ENCODE results near the gene EMSY. TPM values are rescaled to one million over a fixed set of nuclear protein-coding genes. Genes with fewer than 3 reads are reported as not detected.

The EMSY gene
- total RNA-seq, 4 donors from 2014 or later: 33.9 to 47.0 (median 41.5) TPM

- Histone ChIP-seq H3K36me3 (peaks cover 0 to 68% (median 0%) of the 10 kb centered on the region in 3 donors), H3K4me1 (peaks cover 0 to 11% (median 0%) of the 10 kb centered on the region in 4 donors), H3K27ac (no peak overlapping the region), H3K27me3 (no peaks in the 10 kb centered on the region), H3K9me3 (no peaks in the 10 kb centered on the region), H3K4me3 (no peak overlapping the region)
- DNase-seq (ENCODE audit: low spot score in 2 of 2): no peak
- TF ChIP-seq POLR2A (IDR thresholded peaks at IDR 0.05): no peak
- no peak for TF ChIP-seq CTCF (IDR thresholded peaks at IDR 0.05)
- TF ChIP-seq EP300 (IDR thresholded peaks at IDR 0.05): no peak
- WGBS, 2 donors: 65 to 87% methylated on average over 2 of the region's 2 CpGs
Observed at GRCh38 chr11:76526878-76527277, 82.1 kb downstream of the EMSY start.

- 69 to 85% methylated on average over 2 of the region's 2 CpGs for WGBS, 2 donors
- Histone ChIP-seq H3K9me3 (no peaks in the 10 kb centered on the region), H3K4me3 (no peak overlapping the region), H3K27ac (no peak overlapping the region), H3K4me1 (no peaks in the 10 kb centered on the region), H3K27me3 (no peaks in the 10 kb centered on the region), H3K36me3 (peaks cover 0 to 91% (median 7%) of the 10 kb centered on the region in 3 donors)
- no peak for TF ChIP-seq POLR2A (IDR thresholded peaks at IDR 0.05)
- no peak for TF ChIP-seq EP300 (IDR thresholded peaks at IDR 0.05)
- no peak for TF ChIP-seq CTCF (IDR thresholded peaks at IDR 0.05)
- DNase-seq (ENCODE audit: low spot score in 2 of 2): no peak
Observed at GRCh38 chr11:76542436-76542835, 97.6 kb downstream of the EMSY start.

GRCh38 chr11:76543006-76543703 lies 98.3 kb downstream of the EMSY start:
- no peak overlapping the region for H3K27ac ChIP-seq
- 91 to 94% methylated on average over 7 of the region's 7 CpGs for WGBS, 2 donors

GRCh38 chr11:76550781-76551180 lies 106.0 kb downstream of the EMSY start:
- Histone ChIP-seq H3K36me3 (peaks cover 0 to 47% (median 0%) of the 10 kb centered on the region in 3 donors), H3K27ac (no peak overlapping the region), H3K9me3 (no peaks in the 10 kb centered on the region), H3K4me1 (no peaks in the 10 kb centered on the region), H3K27me3 (no peaks in the 10 kb centered on the region), H3K4me3 (no peak overlapping the region)
- 62 to 68% methylated on average over 7 of the region's 7 CpGs for WGBS, 2 donors
- no peak for DNase-seq (ENCODE audit: low spot score in 2 of 2)
- TF ChIP-seq EP300 (IDR thresholded peaks at IDR 0.05): no peak
- no peak for TF ChIP-seq CTCF (IDR thresholded peaks at IDR 0.05)
- TF ChIP-seq POLR2A (IDR thresholded peaks at IDR 0.05): no peak

More at GRCh38 chr11:76543006-76543703, 98.3 kb downstream of the EMSY start:
- H3K27me3 ChIP-seq: no peaks in the 10 kb centered on the region
- TF ChIP-seq EP300 (IDR thresholded peaks at IDR 0.05): no peak
- no peak for TF ChIP-seq POLR2A (IDR thresholded peaks at IDR 0.05)
- TF ChIP-seq CTCF (IDR thresholded peaks at IDR 0.05): no peak
- peaks cover 0 to 91% (median 7%) of the 10 kb centered on the region in 3 donors for H3K36me3 ChIP-seq
- no peak for DNase-seq (ENCODE audit: low spot score in 2 of 2)
- no peaks in the 10 kb centered on the region for H3K4me1 ChIP-seq
- no peaks in the 10 kb centered on the region for H3K9me3 ChIP-seq
- H3K4me3 ChIP-seq: no peak overlapping the region

- 65 to 66% methylated on average over 2 of the region's 2 CpGs for WGBS, 2 donors
- TF ChIP-seq EP300 (IDR thresholded peaks at IDR 0.05): no peak
- TF ChIP-seq POLR2A (IDR thresholded peaks at IDR 0.05): no peak
- peak in 1 of 5 experiments; percentile 25 for TF ChIP-seq CTCF (IDR thresholded peaks at IDR 0.05)
- Histone ChIP-seq H3K27me3 (no peaks in the 10 kb centered on the region), H3K9me3 (no peaks in the 10 kb centered on the region), H3K4me1 (no peaks in the 10 kb centered on the region), H3K27ac (no peak overlapping the region), H3K4me3 (no peak overlapping the region), H3K36me3 (peaks cover 0 to 41% (median 0%) of the 10 kb centered on the region in 3 donors)
- DNase-seq (ENCODE audit: low spot score in 2 of 2): no peak
Observed at GRCh38 chr11:76551400-76551799, 106.6 kb downstream of the EMSY start.
